HG03575 (cell line): ENCODE data around the gene UBL7.

ENCODE experiments used
- ATAC-seq: cut with Tn5 transposase; IDR thresholded peaks from one replicate; pipeline ENCODE4 v1.9.1; 2021; ENCODE audit not compliant: unreplicated experiment, insufficient number of reproducible peaks, low FRiP score; ENCODE audit errors: extremely low read depth

UBL7 gene

DNA sequence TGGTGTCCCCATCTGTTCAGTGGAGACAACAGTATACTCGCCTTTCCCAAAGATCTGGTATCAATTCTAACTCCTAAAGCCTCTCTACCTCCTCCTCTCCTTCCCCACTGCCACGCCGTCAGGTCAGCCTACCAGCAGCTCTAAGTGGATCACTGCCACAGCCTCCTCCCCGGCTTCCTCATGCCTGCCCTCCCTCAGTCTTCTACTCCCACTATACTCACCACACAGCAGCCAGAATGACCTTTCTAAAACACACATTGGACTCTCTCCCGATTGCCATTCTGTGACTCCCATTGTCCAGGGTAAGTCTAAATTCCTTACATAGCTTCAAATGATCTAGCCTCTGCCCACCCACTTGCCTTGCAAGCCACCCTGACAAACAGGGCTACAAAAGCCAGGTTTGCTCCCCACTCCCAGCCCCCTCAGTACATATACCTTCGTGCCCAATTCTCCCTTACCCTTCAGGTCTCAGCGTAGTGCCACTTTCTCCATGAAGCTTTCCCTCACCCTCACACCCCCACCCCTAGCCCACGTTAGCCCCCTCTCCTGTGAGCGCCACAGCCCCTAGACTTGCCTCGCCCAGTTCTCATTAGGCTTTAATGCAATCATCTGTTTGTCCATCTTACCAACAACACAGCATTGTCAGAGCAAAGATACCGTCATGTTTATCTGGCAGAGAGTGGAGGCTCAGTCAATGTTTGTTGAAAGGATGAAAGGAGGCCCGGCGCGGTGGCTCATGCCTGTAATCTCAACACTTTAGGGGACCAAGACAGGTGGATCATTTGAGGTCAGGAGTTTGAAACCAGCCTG, 17.7 kb downstream of the UBL7 start:
- ATAC-seq = no peak

DNA sequence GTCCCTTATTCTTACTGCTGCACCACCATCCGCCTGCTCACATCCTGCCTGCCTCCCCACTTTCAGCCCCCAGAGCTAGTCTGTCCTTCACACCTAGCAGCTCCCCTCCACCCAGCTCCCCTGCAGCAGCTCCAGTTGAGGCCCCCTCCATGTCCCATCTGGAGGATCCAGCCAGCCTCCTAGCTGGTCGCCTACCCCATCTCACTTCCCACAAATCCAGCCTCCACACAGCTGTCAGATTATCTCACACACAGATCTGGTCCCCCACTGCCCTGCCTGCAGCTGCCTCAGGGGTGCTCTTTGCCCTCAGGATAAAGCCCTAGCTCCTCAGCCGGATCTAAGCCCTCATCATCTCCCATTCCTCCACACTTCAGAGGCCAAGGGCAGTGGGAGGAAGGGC, 18.4 kb downstream of the UBL7 start:
- no peak for ATAC-seq

DNA sequence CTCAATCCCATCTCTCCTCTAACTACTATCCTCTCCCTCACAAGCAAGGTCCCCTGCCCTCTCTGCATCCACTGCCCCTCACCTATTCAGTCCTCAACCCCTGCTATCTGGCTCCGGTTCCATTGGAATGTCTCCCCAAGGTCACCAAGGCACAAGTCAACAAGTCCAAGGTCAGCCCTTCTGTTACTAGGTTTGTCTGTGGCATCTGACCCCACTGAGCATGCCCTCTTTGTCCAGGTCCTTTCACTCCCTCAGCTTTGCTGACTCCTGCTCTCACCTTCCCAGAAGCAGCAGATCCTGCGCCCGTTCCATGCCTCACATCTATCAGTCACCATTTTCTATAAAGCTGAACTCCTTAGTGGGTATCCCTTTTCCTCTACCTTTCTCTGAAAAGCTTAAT, 18.9 kb downstream of the UBL7 start:
- ATAC-seq = no peak

DNA sequence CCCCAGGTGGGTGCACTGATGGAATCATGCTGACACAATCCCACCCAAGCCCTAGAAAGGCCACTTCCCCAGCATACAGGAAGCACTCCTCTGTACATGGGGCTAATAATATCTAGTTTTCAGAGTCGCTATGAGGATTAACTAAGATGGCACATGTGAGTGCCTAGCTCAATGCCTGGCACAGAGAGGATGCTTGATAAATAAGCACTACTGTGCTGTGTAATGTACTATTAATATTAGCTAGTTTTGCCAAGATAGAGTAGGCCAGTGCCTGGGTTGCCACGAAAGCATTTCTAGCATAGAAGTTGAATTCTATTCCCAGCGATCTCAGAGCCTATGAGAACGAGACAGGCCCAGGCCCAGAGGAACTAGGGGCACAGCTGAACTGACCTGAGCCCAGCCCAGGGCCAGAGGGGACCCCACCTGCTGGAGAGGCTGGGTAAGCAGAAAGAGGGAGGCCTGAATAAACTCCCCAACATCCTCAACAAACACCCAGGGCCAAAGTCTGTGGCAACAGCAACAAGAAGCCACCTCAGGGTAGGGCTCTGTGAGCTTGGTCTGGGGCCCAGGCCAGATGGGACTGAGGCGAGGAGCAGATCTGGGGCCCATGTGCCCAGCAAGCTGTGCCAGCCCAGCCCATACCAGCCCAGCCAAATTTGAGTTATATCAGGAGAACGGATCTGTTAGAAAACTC, 19.6 kb downstream of the UBL7 start:
- no peak for ATAC-seq

DNA sequence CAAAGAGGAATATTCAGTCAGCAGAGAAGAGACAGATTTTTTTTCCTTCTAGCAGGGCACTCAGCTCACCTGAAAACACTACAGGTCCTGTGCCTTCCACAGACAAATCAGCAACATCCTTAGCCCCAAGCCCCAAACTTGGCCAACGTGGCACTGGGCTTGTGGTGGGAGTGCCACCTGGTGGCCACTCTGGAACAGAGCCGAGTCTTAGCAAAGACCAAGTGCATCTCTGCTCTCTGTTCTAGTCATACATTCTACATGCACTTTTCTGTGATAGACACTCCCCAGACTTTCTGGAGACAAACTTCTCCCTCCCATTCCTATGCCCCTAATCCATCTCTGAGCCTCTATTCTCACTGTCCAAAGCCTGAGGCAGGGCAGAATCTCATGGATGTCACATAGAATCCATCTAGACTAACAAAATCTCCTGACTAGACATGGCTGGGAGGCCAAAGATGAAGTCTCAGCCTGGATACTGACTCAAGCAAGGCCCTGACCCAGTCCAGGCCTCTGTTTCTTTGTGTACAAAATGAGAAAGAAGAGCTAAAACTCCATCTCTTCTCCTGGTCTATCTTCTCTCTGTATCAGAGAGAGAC, 22.1 kb downstream of the UBL7 start:
- ATAC-seq = no peak

DNA sequence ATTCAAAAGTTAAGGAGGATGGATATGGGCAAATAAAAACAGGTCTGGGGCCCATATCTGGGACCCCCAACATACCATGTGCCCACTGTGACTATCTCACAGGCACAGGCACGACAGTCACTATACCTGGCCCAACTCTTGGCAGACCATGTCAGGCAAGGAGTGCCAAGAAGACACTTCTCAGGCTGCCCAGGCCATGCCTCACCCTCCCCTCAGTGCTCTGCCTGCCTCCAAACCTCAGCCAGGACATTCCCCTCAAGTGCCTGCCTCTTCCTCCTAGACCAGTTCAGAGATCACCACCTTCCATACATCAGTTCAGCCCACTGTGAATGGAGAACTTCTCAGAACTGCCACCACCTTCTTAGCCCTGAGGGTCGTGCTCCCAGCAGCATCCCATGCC, 22.8 kb downstream of the UBL7 start:
- ATAC-seq = no peak

DNA sequence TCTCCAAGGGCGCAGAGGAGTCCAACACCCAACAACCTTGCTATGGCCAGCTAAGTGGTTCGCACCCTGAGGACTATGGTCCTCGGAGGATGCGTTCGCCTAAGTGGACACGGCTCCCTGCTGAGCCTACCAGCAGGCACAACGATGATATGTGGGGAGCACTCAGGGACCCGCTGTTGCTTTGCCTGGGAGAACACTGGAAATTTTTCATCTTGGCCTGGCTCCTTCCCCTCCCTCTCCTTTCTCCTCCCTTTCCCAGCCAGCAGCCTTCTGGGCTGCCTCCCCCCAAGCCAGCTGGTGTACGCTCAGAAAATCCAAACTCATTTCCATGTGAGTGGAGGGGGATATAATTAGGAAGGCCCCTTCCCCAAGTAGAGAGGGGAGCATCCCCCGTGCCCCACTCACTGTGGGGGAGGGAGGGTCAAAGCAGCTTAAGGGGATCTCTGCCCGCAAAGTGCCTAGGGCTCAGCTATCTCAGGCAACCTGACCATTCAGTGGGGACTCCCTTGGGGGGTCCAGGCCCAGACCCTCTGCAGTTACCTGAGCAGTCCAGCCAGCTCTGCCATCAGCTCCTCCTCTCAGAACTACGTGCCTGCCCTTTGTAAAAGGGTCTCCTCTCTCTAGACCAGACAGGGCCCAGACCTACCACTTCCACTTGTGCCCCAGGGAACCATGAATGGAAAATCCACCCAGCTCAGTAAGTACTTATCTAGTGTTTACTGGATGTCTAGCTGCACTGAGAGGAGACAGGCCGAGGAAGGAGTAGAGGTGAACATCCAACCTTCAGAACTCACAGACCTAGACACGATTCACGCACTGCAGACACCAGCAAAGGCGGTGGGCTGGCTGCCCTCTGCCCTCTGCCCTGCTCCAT, 26.5 kb downstream of the UBL7 start:
- no peak for ATAC-seq

DNA sequence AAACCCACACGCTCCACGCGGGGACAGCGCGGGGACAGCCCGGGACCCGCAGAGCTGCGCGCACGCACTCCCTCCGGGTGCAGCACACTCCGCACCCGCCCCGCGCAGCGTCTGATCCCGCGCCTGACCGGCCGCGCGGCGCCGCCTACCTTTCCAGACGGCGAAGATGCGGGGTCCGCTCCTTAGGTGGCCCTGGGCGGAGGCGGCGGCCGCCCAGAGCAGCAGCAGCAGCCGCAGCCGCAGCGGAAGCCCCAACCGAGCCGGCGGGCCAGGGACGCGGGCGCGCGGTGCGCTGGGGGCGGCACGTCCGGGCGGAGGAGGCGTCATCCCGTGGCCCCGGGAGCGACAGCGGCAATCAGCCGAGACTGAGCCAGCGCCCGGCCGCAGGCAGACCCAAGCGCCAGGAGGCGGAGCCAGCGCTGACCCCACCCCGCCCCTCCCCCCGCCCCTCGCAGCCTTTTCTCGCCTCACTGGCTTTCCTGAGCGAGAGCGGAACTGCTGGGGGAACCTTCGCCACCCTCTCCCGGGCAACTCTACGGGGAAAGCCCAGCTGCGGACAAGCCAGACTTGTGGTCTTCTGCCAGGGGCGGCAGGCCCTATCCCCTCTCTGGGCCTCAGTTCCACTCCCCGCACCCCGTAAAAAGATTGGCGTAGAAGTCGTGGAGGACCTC, 27.2 kb downstream of the UBL7 start, which contains the start of gene SEMA7A:
Gene SEMA7A (minus strand): TSS at position 367 of the 671 bp plus-strand sequence. CDS start 40 bp downstream, at position 327.
- ATAC-seq = no peak

DNA sequence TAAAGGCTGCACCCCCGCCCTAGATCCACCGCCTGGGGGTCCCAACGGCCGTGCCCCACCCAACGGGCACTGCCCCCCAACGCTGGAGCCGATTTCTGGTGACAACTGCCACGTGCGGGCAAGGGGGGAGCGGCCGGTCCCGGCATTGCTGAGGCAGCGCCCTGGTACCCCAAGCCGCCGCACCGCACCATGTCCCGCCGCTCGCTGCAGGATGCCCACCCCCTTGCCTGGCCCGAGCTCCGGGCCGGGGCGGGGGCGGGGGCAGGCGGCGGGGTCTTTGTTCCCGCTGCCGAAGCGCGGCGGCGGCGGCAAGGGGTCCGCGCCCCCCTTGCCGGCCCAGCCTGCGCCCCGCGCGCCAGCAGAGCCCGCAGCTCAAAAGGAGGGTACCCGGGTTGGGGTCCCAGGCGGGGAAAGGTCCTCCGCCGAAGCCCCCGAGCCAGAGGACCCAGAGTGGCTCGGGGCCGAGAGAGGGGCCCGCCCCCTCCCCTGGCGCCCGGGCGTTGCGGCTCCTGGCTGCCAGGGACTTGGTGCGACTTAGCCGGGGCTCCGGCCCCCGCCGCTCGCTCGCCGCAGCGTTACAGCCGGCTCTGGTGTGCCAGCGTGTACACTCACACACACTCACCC, 27.9 kb downstream of the UBL7 start:
- no peak for ATAC-seq

DNA sequence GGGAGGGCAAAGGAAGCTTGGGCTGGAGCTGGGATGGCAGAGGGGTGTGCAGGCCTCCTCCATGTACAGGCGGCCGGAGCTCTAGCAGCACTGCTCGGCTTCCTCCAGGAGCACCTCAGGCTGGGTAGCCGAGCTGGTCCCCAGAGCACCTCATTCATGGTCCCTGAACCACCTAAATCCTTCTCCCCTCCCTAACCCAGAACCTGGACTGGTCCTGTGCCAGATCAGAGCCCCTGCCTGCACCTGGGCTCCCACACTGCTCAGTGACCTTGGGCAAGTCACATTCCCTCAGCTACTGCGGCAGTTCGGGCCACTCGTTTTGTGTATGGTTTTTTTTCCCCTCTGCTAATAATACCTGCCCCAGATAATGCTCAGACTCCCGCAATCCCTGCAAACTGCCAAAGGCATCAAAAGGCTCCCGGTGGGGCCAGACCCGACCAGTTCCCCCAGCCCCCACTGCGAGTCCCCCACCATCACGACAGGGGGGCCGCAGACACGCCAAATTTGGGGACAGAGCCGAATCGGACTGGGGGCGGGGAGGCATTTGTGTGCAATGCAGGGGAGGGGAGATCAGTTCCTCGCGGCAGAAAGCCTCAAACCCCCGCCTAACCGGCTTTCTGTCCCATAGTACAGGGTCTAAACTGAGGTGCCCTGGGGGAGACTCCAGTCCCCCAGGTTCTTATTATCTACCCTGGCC, 28.5 kb downstream of the UBL7 start:
- no peak for ATAC-seq

DNA sequence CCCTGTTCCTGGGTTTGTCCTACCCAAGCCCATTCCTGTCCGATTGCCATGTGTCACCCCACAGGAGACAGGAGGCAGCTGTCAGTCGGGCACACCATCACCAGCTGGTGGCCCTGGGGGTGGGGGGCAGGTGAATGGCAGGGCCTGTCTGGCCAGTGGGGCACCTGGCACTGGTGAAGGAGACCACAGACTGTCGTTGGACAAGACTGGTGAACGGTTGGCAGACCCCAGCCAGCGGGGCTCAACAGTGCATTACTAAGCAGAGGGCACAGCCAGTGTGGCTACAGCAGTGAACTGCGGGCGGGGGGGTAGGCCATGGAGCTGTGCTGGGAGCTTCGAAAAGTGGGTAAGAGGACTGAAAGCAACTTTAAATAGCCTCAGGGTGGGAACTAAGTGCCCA, 29.3 kb downstream of the UBL7 start:
- ATAC-seq = no peak

DNA sequence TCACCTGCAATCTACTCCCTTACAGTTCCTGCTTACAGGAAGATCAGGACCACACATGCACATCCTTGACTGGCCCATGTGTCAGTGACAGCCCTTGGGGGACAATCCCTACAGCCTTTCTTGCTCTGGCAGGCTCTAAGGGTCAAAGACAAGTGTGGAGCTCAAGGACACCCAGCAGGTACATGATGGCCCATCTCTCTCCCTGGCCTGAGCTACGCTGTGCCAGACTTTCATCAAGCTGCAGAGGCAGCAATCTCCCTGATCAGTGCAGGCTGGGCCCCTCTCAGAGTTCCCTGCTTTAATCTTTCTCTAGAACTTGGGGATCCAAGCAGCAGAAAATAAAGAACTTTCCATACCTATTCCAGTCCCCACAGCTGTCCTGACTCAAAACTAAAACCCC, 29.8 kb downstream of the UBL7 start:
- no peak for ATAC-seq

DNA sequence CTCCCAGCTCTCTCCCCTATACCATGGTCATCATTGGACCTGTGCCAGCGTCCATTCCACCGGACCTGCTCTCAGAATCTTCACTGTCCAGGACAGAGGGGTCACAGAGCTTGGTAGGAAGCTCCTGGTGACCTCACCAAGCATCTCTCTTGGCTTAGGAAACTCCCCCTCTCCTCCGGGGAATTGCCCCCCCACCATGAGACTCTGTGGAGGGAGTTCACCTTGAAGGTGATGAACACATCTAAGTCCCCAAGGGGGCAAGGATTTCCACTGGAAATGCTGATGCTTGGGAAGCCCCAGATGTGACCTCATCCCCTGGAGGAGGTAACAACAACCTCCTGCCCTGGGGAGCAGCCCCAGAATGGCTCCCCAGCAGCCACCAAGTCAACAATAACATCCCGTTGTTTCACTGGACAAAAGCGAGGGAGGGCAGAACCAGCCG, 30.4 kb downstream of the UBL7 start:
- no peak for ATAC-seq

DNA sequence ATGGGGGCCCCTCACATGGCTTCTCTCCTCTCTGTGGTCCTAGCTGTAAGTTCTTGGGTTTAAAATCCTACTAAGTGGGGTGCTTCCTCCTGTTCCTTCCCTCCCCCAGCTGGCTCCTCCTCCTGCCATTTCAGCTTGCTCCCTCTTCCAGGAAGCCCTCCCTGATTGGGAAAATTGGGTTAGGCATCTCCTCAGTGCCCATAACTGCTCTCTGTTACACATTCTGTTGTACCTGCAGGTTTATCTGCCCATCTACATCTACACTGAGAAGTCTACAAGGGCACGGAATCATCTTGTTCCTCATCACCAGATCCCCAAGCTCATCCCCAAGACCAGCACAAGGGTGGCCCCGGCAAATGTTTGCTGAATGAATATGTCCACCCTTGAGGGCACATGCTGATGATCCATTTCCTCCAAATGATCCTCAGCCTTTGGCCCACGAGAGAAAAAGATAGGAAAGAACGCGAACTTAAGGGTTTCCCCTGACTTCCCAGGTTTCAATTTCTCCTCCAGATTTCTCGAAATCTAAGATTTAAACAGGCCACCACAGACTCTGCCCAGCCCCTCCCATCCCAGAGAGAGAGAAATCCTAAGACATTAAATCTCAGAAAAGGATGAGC, 31.1 kb downstream of the UBL7 start:
- ATAC-seq = no peak

DNA sequence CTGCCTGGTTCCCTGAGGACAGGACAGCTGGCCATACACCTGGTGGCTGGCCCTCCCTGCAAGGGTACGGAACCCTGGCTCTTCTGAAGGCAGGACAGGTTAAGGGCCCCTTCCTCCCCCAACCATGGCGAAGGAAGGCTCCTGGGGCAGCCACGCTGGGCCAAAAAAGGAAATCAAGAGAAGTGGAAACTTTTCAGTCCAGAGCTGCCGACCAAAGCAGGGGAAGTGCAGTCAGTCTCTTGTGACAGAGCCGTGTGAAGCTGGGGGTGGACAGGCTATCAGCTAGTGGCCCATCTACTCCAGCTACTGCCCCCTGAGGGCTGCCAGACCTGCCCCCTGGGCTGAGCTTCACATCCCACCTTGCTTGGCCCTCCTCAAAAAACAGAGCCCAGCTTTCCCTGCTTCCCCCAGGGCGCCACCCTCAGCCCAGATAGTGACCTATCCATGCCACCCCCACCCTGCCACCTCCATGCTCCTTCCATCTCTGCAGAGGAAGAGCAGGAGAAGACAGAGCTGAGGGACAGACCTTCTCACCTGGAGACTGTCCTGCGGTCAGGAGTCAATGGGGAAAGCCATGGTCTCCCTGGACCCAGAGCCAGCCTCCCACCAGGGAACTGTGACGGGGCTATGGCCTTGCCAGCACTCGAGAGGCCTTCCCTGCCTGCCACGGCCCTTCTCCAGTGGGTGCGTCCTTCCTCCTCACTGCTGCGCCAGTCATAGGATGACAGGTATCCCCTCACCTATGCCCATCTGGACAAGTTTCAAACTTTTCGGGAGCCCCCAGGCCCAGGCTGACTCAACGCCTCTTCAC, 31.8 kb downstream of the UBL7 start:
- no peak for ATAC-seq

DNA sequence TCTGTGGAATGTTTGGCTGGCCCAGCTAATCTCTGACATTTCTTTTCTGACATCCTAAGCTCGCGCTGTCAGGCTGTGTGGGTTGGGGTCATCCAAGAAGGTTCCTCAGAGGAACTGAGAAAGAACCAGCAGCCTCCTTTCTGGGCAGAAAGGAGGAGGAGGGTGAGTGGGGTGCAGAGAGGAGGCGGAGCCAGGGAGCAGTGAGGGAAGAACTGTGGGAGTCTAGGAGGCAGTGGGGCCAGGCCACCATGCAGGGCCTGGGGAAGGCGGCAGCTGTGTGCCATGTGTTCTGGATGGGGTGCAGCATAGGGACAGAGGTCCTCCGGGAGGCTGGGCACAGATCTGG, 32.5 kb downstream of the UBL7 start:
- ATAC-seq = no peak
